ENCODE results near the gene PDE6B. TPM values are rescaled to one million over a fixed set of nuclear protein-coding genes. Genes with fewer than 3 reads are reported as not detected.

The PDE6B gene
- total RNA-seq, 1 experiment from 2014 or later, result not detected

GRCh38 chr4:655464-656151 is 30.2 kb downstream of the PDE6B start:
- BruUV-seq (replicated peaks), result no TSS peak
- H3K27me3 ChIP-seq (replicated peaks; ENCODE audit: control insufficient read depth, insufficient read depth, low read length), result no peaks in the 10 kb centered on the region
- H3K4me1 Mint-ChIP-seq (ENCODE audit: low read depth, unreplicated experiment), result no peaks in the 10 kb centered on the region
- ChIA-PET POLR2A (no interaction called here), CTCF (no interaction called here)
- no peaks in the 10 kb centered on the region; the same call in 1 of the 2 replicates for H3K9me3 ChIP-seq
- no peak overlapping the region for H3K4me3 ChIP-seq (ENCODE audit: low read depth, low read length)
- H3K36me3 Mint-ChIP-seq (ENCODE audit: insufficient read depth, unreplicated experiment), result no peaks in the 10 kb centered on the region
- no peak overlapping the region for H3K4me3 Mint-ChIP-seq (ENCODE audit: unreplicated experiment)
- no peak for DNase-seq
- H3K9me3 Mint-ChIP-seq (ENCODE audit: unreplicated experiment), result peaks cover 4% of the 10 kb centered on the region
- no peak for TF ChIP-seq CTCF (IDR thresholded peaks at IDR 0.05; ENCODE audit: insufficient read depth in 1 of 2, low read depth in 1 of 2, low read length in 1 of 2, severe bottlenecking in 1 of 2, unreplicated experiment in 1 of 2)
- H3K36me3 ChIP-seq (ENCODE audit: control insufficient read depth, insufficient read depth, low read length), result no peaks in the 10 kb centered on the region
- H3K4me1 ChIP-seq, result no peaks in the 10 kb centered on the region
- no peaks in the 10 kb centered on the region for H3K27me3 Mint-ChIP-seq (ENCODE audit: insufficient read depth, unreplicated experiment)
- no peak overlapping the region for H3K27ac Mint-ChIP-seq (ENCODE audit: unreplicated experiment)
- intact Hi-C loops (cut with micrococcal nuclease; ENCODE audit: unreplicated experiment), result no loop called here

DNA sequence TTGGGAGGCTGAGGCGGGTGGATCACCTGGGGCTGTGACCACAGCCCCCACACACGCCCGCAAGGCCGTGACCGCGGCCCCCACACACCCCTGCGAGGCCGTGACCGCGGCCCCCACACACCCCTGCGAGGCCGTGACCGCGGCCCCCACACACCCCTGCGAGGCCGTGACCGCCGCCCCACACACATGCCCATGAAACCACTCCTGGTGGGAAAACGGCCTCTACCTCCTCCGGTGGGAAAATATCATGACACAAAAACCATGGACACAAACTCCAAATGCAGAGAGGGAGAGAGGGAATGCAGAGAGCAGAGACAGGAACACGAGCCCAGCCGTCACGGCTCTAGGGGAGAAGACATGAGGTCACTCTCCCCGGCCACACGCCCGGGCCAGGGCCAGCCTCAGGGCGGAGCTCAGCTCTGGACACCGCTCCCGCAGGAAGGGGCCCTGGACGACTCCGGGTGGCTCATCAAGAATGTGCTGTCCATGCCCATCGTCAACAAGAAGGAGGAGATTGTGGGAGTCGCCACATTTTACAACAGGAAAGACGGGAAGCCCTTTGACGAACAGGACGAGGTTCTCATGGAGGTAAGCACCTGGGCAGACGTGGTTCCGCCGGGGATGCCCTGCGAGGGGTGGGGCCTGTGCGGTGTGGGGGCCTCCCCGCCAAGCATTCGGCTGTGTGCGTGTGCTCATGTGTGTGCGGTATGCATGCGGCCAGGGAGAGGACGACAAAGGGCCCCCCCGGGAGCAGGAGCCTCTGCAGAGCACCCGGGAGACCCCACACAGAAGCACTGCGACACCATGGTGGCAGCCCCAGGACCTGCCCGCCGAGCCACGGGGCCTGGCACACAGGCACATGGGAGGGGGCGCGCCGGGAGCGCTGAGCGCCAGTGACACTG is 31.3 kb downstream of the PDE6B start:
- no peak overlapping the region for H3K4me3 ChIP-seq (ENCODE audit: low read depth, low read length)
- no peaks in the 10 kb centered on the region for H3K27me3 ChIP-seq (replicated peaks; ENCODE audit: control insufficient read depth, insufficient read depth, low read length)
- H3K36me3 Mint-ChIP-seq (ENCODE audit: insufficient read depth, unreplicated experiment), result no peaks in the 10 kb centered on the region
- no peaks in the 10 kb centered on the region for H3K4me1 ChIP-seq
- H3K36me3 ChIP-seq (ENCODE audit: control insufficient read depth, insufficient read depth, low read length), result no peaks in the 10 kb centered on the region
- ChIA-PET CTCF (no interaction called here), POLR2A (no interaction called here)
- H3K9me3 ChIP-seq, result no peaks in the 10 kb centered on the region; the same call in 1 of the 2 replicates
- no peak overlapping the region for H3K4me3 Mint-ChIP-seq (ENCODE audit: unreplicated experiment)
- intact Hi-C loops (cut with micrococcal nuclease; ENCODE audit: unreplicated experiment), result no loop called here
- TF ChIP-seq CTCF (IDR thresholded peaks at IDR 0.05; ENCODE audit: insufficient read depth in 1 of 2, low read depth in 1 of 2, low read length in 1 of 2, severe bottlenecking in 1 of 2, unreplicated experiment in 1 of 2), result no peak
- H3K9me3 Mint-ChIP-seq (ENCODE audit: unreplicated experiment), result peaks cover 12% of the 10 kb centered on the region
- BruUV-seq (replicated peaks), result no TSS peak
- no peak overlapping the region for H3K27ac Mint-ChIP-seq (ENCODE audit: unreplicated experiment)
- no peaks in the 10 kb centered on the region for H3K4me1 Mint-ChIP-seq (ENCODE audit: low read depth, unreplicated experiment)
- H3K27me3 Mint-ChIP-seq (ENCODE audit: insufficient read depth, unreplicated experiment), result no peaks in the 10 kb centered on the region
- no peak for DNase-seq

- intact Hi-C loops (cut with micrococcal nuclease; ENCODE audit: unreplicated experiment), result no loop called here
- H3K4me3 ChIP-seq (ENCODE audit: low read depth, low read length), result no peak overlapping the region
- no peak for DNase-seq
- no peaks in the 10 kb centered on the region for H3K27me3 Mint-ChIP-seq (ENCODE audit: insufficient read depth, unreplicated experiment)
- no TSS peak for BruUV-seq (replicated peaks)
- no peaks in the 10 kb centered on the region for H3K36me3 ChIP-seq (ENCODE audit: control insufficient read depth, insufficient read depth, low read length)
- no peak for TF ChIP-seq CTCF (IDR thresholded peaks at IDR 0.05; ENCODE audit: insufficient read depth in 1 of 2, low read depth in 1 of 2, low read length in 1 of 2, severe bottlenecking in 1 of 2, unreplicated experiment in 1 of 2)
- ChIA-PET POLR2A (no interaction called here), CTCF (no interaction called here)
- no peak overlapping the region for H3K4me3 Mint-ChIP-seq (ENCODE audit: unreplicated experiment)
- H3K9me3 ChIP-seq, result no peaks in the 10 kb centered on the region; the same call in 1 of the 2 replicates
- H3K36me3 Mint-ChIP-seq (ENCODE audit: insufficient read depth, unreplicated experiment), result no peaks in the 10 kb centered on the region
- no peaks in the 10 kb centered on the region for H3K4me1 Mint-ChIP-seq (ENCODE audit: low read depth, unreplicated experiment)
- H3K9me3 Mint-ChIP-seq (ENCODE audit: unreplicated experiment), result peaks cover 12% of the 10 kb centered on the region
- H3K27me3 ChIP-seq (replicated peaks; ENCODE audit: control insufficient read depth, insufficient read depth, low read length), result no peaks in the 10 kb centered on the region
- no peak overlapping the region for H3K27ac Mint-ChIP-seq (ENCODE audit: unreplicated experiment)
- H3K4me1 ChIP-seq, result no peaks in the 10 kb centered on the region
These were observed 32.0 kb downstream of the PDE6B start for GRCh38 chr4:657338-657833.
